HepG2 (cell line): ENCODE results near the gene NUP93. TPM values are rescaled to one million over a fixed set of nuclear protein-coding genes. Genes with fewer than 3 reads are reported as not detected.

Experiments
- ATAC-seq: fragments of 200-7000 bp; cut with Tn5 transposase; 3 replicates; pipeline ENCODE4 v1.9.1; 2020; ENCODE audit warnings: mild to moderate bottlenecking, moderate library complexity
- BruUV-seq: library from RNA; stranded (reverse); fragments of 400-500 nt; replicated peaks from 2 replicates; lab custom pipeline; 2021; lab: Mats Ljungman, UMichigan
- CTCF ChIA-PET: fragments of 300-600 bp; formaldehyde crosslinking; extraction: SDS; loops from one replicate; lab custom pipeline; 2021; ENCODE audit warnings: low total read pairs, inconsistent platforms, low intra/inter-chr PET ratio; lab: Yijun Ruan, JAX
- POLR2A ChIA-PET: fragments of 350-600 bp; sonication (Branson Sonifier 250); formaldehyde crosslinking; loops from one replicate; lab custom pipeline; 2020; ENCODE audit warnings: antibody characterized with exemption, inconsistent platforms; lab: Yijun Ruan, JAX
- DNase-seq: peaks from one replicate; pipeline ENCODE4 v3.0.0-alpha.2; 2015; ENCODE audit warnings: low spot score
- FAIRE-seq: peaks from 3 replicates; lab custom pipeline; 2011; peaks lifted over from hg19 to GRCh38; lab: Jason Lieb, UNC
- H2AFZ ChIP-seq: one replicate; pipeline ENCODE4 v1.6.1; 2011; ENCODE audit warnings: low read length, inconsistent platforms
- H3K27ac ChIP-seq: fragments of 300-600 bp; 3 replicates; pipeline ENCODE4 v1.8.0; 2011; ENCODE audit warnings: mixed run types, mild to moderate bottlenecking, mixed read lengths, low read length, inconsistent platforms; ENCODE audit not compliant: insufficient read depth; ENCODE audit errors: extremely low read length
- H3K27me3 ChIP-seq, 2 experiments: fragments of 200-600 bp in 1 of 2; 2 replicates in 1 of 2; 3 replicates in 1 of 2; pipeline versions ENCODE4 v1.6.0 to v1.8.0; 2011; ENCODE audit warnings: low read length in 2 of 2, mild to moderate bottlenecking in 2 of 2, moderate library complexity in 2 of 2, inconsistent platforms in 1 of 2; ENCODE audit not compliant: insufficient read depth in 2 of 2, control insufficient read depth in 1 of 2
- H3K36me3 ChIP-seq, 2 experiments: fragments of 200-600 bp in 1 of 2; replicated peaks in 1 of 2; 2 replicates in 1 of 2; 3 replicates in 1 of 2; pipeline versions ENCODE4 v1.5.1 to v1.8.0; 2011; ENCODE audit warnings: low read length in 2 of 2, inconsistent platforms in 1 of 2; ENCODE audit not compliant: insufficient read depth in 2 of 2, control insufficient read depth in 1 of 2
- H3K4me1 ChIP-seq: 2 replicates; pipeline ENCODE4 v1.5.1; 2012; ENCODE audit warnings: low read length, inconsistent platforms; ENCODE audit not compliant: insufficient read depth
- H3K4me2 ChIP-seq: 2 replicates; pipeline ENCODE4 v1.6.0; 2011; ENCODE audit warnings: low read depth, low read length, inconsistent platforms
- H3K4me3 ChIP-seq, 3 experiments: fragments of 200-600 bp in 1 of 3; sonication (generic), shearing (Covaris generic) in 1 of 3; replicated peaks in 1 of 3; 2 replicates each; pipeline ENCODE4 v1.5.1; 2011 to 2016; ENCODE audit warnings: low read length in 3 of 3, inconsistent platforms in 2 of 3, low read depth in 2 of 3, mild to moderate bottlenecking in 2 of 3, control low read depth in 1 of 3, mixed read lengths in 1 of 3; ENCODE audit not compliant: insufficient read depth in 1 of 3
- H3K79me2 ChIP-seq: one replicate; pipeline ENCODE4 v1.6.1; 2011; ENCODE audit warnings: low read length, inconsistent platforms; ENCODE audit not compliant: insufficient read depth
- H3K9ac ChIP-seq: 2 replicates; pipeline ENCODE4 v1.6.0; 2011; ENCODE audit warnings: mild to moderate bottlenecking, low read depth, low read length, inconsistent platforms; ENCODE audit not compliant: insufficient read depth
- H3K9me3 ChIP-seq: 2 replicates; pipeline ENCODE4 v1.5.1; 2012; ENCODE audit warnings: mild to moderate bottlenecking, low read length
- H4K20me1 ChIP-seq: 2 replicates; pipeline ENCODE4 v1.6.0; 2011; ENCODE audit warnings: inconsistent platforms, mild to moderate bottlenecking, low read length, moderate library complexity; ENCODE audit not compliant: insufficient read depth
- BRCA1 ChIP-seq: sonication (generic); formaldehyde crosslinking; IDR thresholded peaks from 2 replicates; pipeline ENCODE4 v1.4.0; 2020; ENCODE audit warnings: missing genetic modification reagents
- BRD4 ChIP-seq: sonication (generic); formaldehyde crosslinking; IDR thresholded peaks from 2 replicates; pipeline ENCODE4 v1.4.0; 2020; ENCODE audit warnings: missing genetic modification reagents
- HINFP ChIP-seq: sonication (generic); formaldehyde crosslinking; IDR thresholded peaks from 2 replicates; pipeline ENCODE4 v1.4.0; 2020; ENCODE audit warnings: low read depth, mild to moderate bottlenecking, missing genetic modification reagents
- HNRNPK ChIP-seq: fragments of 200-400 bp; formaldehyde crosslinking; IDR thresholded peaks from 2 replicates; pipeline ENCODE4 v1.6.1; 2018; ENCODE audit warnings: low read length, low read depth, moderate library complexity, mild to moderate bottlenecking; ENCODE audit not compliant: poor library complexity, severe bottlenecking
- KAT2B ChIP-seq: fragments of 150-350 bp; IDR thresholded peaks from 2 replicates; pipeline ENCODE4 v1.6.1; 2014; ENCODE audit warnings: low read depth, low read length, borderline replicate concordance
- MNT ChIP-seq: fragments of 450-650 bp; IDR thresholded peaks from 2 replicates; pipeline ENCODE4 v1.6.1; 2016
- NR3C1 ChIP-seq: sonication (generic); formaldehyde crosslinking; IDR thresholded peaks from 2 replicates; pipeline ENCODE4 v1.4.0; 2020; ENCODE audit warnings: missing genetic modification reagents
- ZNF235 ChIP-seq: sonication (generic); formaldehyde crosslinking; IDR thresholded peaks from 2 replicates; pipeline ENCODE4 v1.8.1; 2023; ENCODE audit warnings: mild to moderate bottlenecking, missing genetic modification reagents, borderline replicate concordance
- ZNF446 ChIP-seq: sonication (generic); formaldehyde crosslinking; IDR thresholded peaks from 2 replicates; pipeline ENCODE4 v1.5.0; 2020; ENCODE audit warnings: mild to moderate bottlenecking, missing genetic modification reagents
- WGBS: methylation state at CpG from one replicate; pipeline ENCODE4 v1.1.6; 2017; ENCODE audit warnings: low lambda C conversion rate; 5-methylcytosine and 5-hydroxymethylcytosine counted together
- in situ Hi-C: cut with HindIII; loops from 2 replicates; pipeline ENCODE4 v1.10.0; 2017; ENCODE audit warnings: low pct_unique_long_range_greater_than_20kb; ENCODE audit not compliant: extremely low pct_ligation_motif_present
- intact Hi-C: fragments of 100-400 bp; cut with micrococcal nuclease; formaldehyde crosslinking; loops from one replicate; pipeline ENCODE4 v1.10.0; 2022; ENCODE audit not compliant: unreplicated experiment
- polyA plus RNA-seq, 8 experiments: library from polyadenylated mRNA; depleted of rRNA in 3 of 8; stranded (reverse) in 7 of 8; unstranded in 1 of 8; fragments of >200 nt; fragmentation: Illumina TruSeq in 4 of 8; extraction: Trizol in 4 of 8; gene quantifications; 2 replicates each; pipeline versions ENCODE4 v1.2.1 to v1.2.3, GENCODE V29; 2011 to 2016; ENCODE audit warnings: low read depth in 4 of 8, missing spikeins in 1 of 8, mixed read lengths in 1 of 8; ENCODE audit not compliant: insufficient read depth in 1 of 8
- total RNA-seq, 5 experiments: library from RNA; depleted of rRNA; stranded (reverse); fragments of >200 nt; fragmentation: Illumina TruSeq; extraction: Trizol; gene quantifications; 2 replicates each; pipeline ENCODE4 v1.2.3, GENCODE V29; 2016; ENCODE audit warnings: low read depth in 1 of 5

NUP93 gene
- total and polyA plus RNA-seq, 2 of the 13 experiments (the other 11 are each of a cell fraction or from before 2014, with no cell fraction given) = 58.5 to 140 TPM

- no peak for TF ChIP-seq HINFP (CRISPR knock-in tag)
- TF ChIP-seq, all 625 proteins: peak for 0
These were observed 165.9 kb downstream of the NUP93 start (continued) for GRCh38 chr16:56895813-56896212.

GRCh38 chr16:56896244-56896643 lies 166.3 kb downstream of the NUP93 start:
- no peaks in the 10 kb centered on the region for H3K36me3 ChIP-seq
- no peak for FAIRE-seq
- peaks cover 4 to 28% of the 10 kb centered on the region in 2 experiments for H3K27me3 ChIP-seq
- WGBS = 38% methylated on average over 3 of the region's 3 CpGs
- H2AFZ ChIP-seq = no peak overlapping the region
- intact Hi-C loops (no loop called here), in situ Hi-C loops (no loop called here)
- ChIA-PET CTCF (no interaction called here), POLR2A (no interaction called here)
- no peak overlapping the region for H3K4me2 ChIP-seq
- no peak overlapping the region for H3K4me3 ChIP-seq
- TF ChIP-seq ZNF235 (CRISPR knock-in tag) (no peak), HNRNPK (no peak), ZNF446 (no peak), BRD4 (CRISPR knock-in tag) (no peak), NR3C1 (no peak), BRCA1 (CRISPR knock-in tag) (no peak), KAT2B (no peak), MNT (no peak)
- DNase-seq = no peak
- no peaks in the 10 kb centered on the region for H3K79me2 ChIP-seq
- H4K20me1 ChIP-seq = no peaks in the 10 kb centered on the region
- no TSS peak for BruUV-seq
- no peak overlapping the region for H3K9ac ChIP-seq
- no peak overlapping the region for H3K27ac ChIP-seq
- peaks cover 10% of the 10 kb centered on the region; the same call in 1 of the 2 replicates for H3K4me1 ChIP-seq
- H3K9me3 ChIP-seq = no peaks in the 10 kb centered on the region
- no peak for ATAC-seq
